CD4-positive, alpha-beta T cell treated with Interleukin-12 subunit alpha and Interleukin-12 subunit beta, for 1 hour (primary cell): ENCODE measurements around the gene ZNF133.
"Not testable (repeated sequence)": the region's sequence is repeated elsewhere in the genome, so short reads cannot be mapped to it uniquely, and the experiment has no call there.

ENCODE experiments used
- DNase-seq: peaks from one replicate; pipeline ENCODE4 v3.0.0-alpha.2; 2020

Gene ZNF133

GRCh38 chr20:18287546-18287914, 797 bp upstream of the ZNF133 start:
- no peak for DNase-seq

- DNase-seq, result no peak
Observed at GRCh38 chr20:18288749-18289267, 481 bp downstream of the ZNF133 start.

GRCh38 chr20:18289306-18289705, 979 bp downstream of the ZNF133 start:
- DNase-seq, result no peak

- DNase-seq, result no peak
Observed at GRCh38 chr20:18299364-18299763, 11.0 kb downstream of the ZNF133 start.

GRCh38 chr20:18304618-18305017, 16.3 kb downstream of the ZNF133 start:
- no peak for DNase-seq

- no peak for DNase-seq
Observed at GRCh38 chr20:18307301-18307700, 19.0 kb downstream of the ZNF133 start.

- DNase-seq, result no peak
Observed at GRCh38 chr20:18310051-18310450, 21.7 kb downstream of the ZNF133 start.

GRCh38 chr20:18310592-18310991, 22.3 kb downstream of the ZNF133 start:
- no peak for DNase-seq

- no peak for DNase-seq
Observed at GRCh38 chr20:18312723-18313122, 24.4 kb downstream of the ZNF133 start.

- no peak for DNase-seq
Observed at GRCh38 chr20:18313411-18313810, 25.1 kb downstream of the ZNF133 start.

- DNase-seq, result no peak
Observed at GRCh38 chr20:18314786-18315406, 26.6 kb downstream of the ZNF133 start.

GRCh38 chr20:18316166-18316565, 27.8 kb downstream of the ZNF133 start:
- DNase-seq, result no peak

GRCh38 chr20:18321316-18321715, 33.0 kb downstream of the ZNF133 start:
- DNase-seq, result no peak

GRCh38 chr20:18321976-18322950, 33.9 kb downstream of the ZNF133 start:
- no peak for DNase-seq

- DNase-seq, result no peak
Observed at GRCh38 chr20:18323705-18324104, 35.4 kb downstream of the ZNF133 start.

- DNase-seq, result no peak
Observed at GRCh38 chr20:18324596-18325089, 36.3 kb downstream of the ZNF133 start.

GRCh38 chr20:18326990-18327389, 38.7 kb downstream of the ZNF133 start:
- DNase-seq, result no peak

- no peak for DNase-seq
Observed at GRCh38 chr20:18331694-18332093, 43.4 kb downstream of the ZNF133 start.

GRCh38 chr20:18349749-18350148, 61.4 kb downstream of the ZNF133 start:
- DNase-seq, result not testable (repeated sequence)

- no peak for DNase-seq
Observed at GRCh38 chr20:18359854-18360253, 71.5 kb downstream of the ZNF133 start.

- DNase-seq, result no peak
Observed at GRCh38 chr20:18360635-18361034, 72.3 kb downstream of the ZNF133 start.

GRCh38 chr20:18361678-18362077, 73.4 kb downstream of the ZNF133 start:
- DNase-seq, result no peak

- no peak for DNase-seq
Observed at GRCh38 chr20:18362916-18363315, 74.6 kb downstream of the ZNF133 start.

- DNase-seq, result no peak
Observed at GRCh38 chr20:18363708-18364107, 75.4 kb downstream of the ZNF133 start.
